GM12878 (cell line): ENCODE results near the gene MAST2. TPM values are rescaled to one million over a fixed set of nuclear protein-coding genes. Genes with fewer than 3 reads are reported as not detected.

Experiments
- HDGF ChIP-seq: fragments of 450-650 bp; IDR thresholded peaks from 2 replicates; pipeline ENCODE4 v1.6.1; 2016; ENCODE audit warnings: antibody characterized with exemption
- IRF4 ChIP-seq: IDR thresholded peaks from 2 replicates; pipeline ENCODE4 v1.6.1; 2011; ENCODE audit warnings: low read depth, low read length
- MTA2 ChIP-seq: fragments of 450-650 bp; IDR thresholded peaks from 2 replicates; pipeline ENCODE4 v1.6.1; 2016; ENCODE audit warnings: low read depth, mild to moderate bottlenecking, moderate library complexity
- MTA3 ChIP-seq: IDR thresholded peaks from 2 replicates; pipeline ENCODE4 v1.6.1; 2012; ENCODE audit warnings: low read length, inconsistent platforms, borderline replicate concordance
- TCF7 ChIP-seq: IDR thresholded peaks from 2 replicates; pipeline ENCODE4 v1.6.1; 2014; ENCODE audit warnings: antibody characterized with exemption, borderline replicate concordance
- ZNF24 ChIP-seq: fragments of 450-650 bp; IDR thresholded peaks from 2 replicates; pipeline ENCODE4 v1.6.1; 2017; ENCODE audit warnings: antibody characterized with exemption, mild to moderate bottlenecking
- polyA plus RNA-seq, 11 experiments: library from polyadenylated mRNA; depleted of rRNA in 4 of 11; unstranded in 6 of 11; stranded (reverse) in 5 of 11; fragments of >200 nt; fragmentation: Nextera tagmentation in 4 of 11; fragmentation: Illumina TruSeq in 1 of 11; extraction: Ambion mirVana in 4 of 11; extraction: Trizol in 1 of 11; gene quantifications; 1 replicate in 1 of 11; 2 replicates in 10 of 11; pipeline versions ENCODE4 v1.2.1 to v1.2.3, GENCODE V29; 2011 to 2016; ENCODE audit warnings: inconsistent platforms in 2 of 11, missing spikeins in 2 of 11, low read depth in 1 of 11
- total RNA-seq, 4 experiments: library from RNA; depleted of rRNA in 3 of 4; stranded (reverse); fragments of >200 nt in 3 of 4; fragmentation: Illumina TruSeq in 1 of 4; extraction: Trizol in 1 of 4; gene quantifications; 2 replicates each; pipeline versions ENCODE4 v1.2.1 to v1.2.3, GENCODE V29; 2013 to 2021
- TF ChIP-seq, protein P1 (sequence below), 3 experiments: IDR thresholded peaks in 2 of 3; conservative IDR thresholded peaks in 1 of 3; 2 replicates each; pipeline ENCODE4 v1.5.1; 2011; ENCODE audit warnings: low read depth in 3 of 3, low read length in 3 of 3, mild to moderate bottlenecking in 3 of 3, control low read depth in 2 of 3, moderate library complexity in 2 of 3, inconsistent platforms in 1 of 3, mixed read lengths in 1 of 3; ENCODE audit not compliant: control insufficient read depth in 2 of 3, insufficient read depth in 1 of 3; ENCODE audit errors: extremely low read depth in 1 of 3
- TF ChIP-seq, protein P2 (sequence below): fragments of 450-650 bp; IDR thresholded peaks from 2 replicates; pipeline ENCODE4 v1.6.1; 2017; ENCODE audit warnings: mild to moderate bottlenecking, moderate library complexity

MAST2 gene
- total and polyA plus RNA-seq, 10 of the 15 experiments (the other 5 are each of a cell fraction or from before 2014, with no cell fraction given), result 1.0 to 28.7 (median 13.8) TPM

DNA sequence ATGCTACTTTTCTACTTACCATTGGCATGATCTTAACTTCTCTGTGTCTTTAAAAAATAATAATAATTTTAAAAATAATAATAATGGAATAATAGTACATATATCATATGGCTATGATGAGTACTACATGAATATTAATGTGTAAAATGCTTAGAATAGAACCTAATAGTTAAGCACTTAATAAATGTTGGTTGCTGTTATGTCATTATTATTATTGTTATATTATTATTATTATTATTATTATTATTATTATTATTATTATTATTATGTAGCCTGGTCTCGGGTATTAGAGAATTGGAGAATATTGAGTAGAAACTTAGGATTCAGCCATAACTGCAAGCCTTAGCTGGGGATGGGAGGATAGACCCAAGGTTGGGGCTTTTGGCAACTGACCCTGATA is 108.2 kb downstream of the MAST2 start (continued):
- TF ChIP-seq MTA3, result no peak
- TF ChIP-seq ZNF24, result no peak
- TF ChIP-seq, protein P1, sequence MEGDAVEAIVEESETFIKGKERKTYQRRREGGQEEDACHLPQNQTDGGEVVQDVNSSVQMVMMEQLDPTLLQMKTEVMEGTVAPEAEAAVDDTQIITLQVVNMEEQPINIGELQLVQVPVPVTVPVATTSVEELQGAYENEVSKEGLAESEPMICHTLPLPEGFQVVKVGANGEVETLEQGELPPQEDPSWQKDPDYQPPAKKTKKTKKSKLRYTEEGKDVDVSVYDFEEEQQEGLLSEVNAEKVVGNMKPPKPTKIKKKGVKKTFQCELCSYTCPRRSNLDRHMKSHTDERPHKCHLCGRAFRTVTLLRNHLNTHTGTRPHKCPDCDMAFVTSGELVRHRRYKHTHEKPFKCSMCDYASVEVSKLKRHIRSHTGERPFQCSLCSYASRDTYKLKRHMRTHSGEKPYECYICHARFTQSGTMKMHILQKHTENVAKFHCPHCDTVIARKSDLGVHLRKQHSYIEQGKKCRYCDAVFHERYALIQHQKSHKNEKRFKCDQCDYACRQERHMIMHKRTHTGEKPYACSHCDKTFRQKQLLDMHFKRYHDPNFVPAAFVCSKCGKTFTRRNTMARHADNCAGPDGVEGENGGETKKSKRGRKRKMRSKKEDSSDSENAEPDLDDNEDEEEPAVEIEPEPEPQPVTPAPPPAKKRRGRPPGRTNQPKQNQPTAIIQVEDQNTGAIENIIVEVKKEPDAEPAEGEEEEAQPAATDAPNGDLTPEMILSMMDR (IDR thresholded peaks at IDR 0.05 in 2 of 3, conservative IDR thresholded peaks at IDR 0.05 in 1 of 3; ENCODE audit: control insufficient read depth in 2 of 3, extremely low read depth in 1 of 3, insufficient read depth in 1 of 3, low read depth in 3 of 3, low read length in 3 of 3), result no peak
- no peak for TF ChIP-seq HDGF
- TF ChIP-seq IRF4, result no peak
- no peak for TF ChIP-seq MTA2
- no peak for TF ChIP-seq TCF7
- TF ChIP-seq, protein P2, sequence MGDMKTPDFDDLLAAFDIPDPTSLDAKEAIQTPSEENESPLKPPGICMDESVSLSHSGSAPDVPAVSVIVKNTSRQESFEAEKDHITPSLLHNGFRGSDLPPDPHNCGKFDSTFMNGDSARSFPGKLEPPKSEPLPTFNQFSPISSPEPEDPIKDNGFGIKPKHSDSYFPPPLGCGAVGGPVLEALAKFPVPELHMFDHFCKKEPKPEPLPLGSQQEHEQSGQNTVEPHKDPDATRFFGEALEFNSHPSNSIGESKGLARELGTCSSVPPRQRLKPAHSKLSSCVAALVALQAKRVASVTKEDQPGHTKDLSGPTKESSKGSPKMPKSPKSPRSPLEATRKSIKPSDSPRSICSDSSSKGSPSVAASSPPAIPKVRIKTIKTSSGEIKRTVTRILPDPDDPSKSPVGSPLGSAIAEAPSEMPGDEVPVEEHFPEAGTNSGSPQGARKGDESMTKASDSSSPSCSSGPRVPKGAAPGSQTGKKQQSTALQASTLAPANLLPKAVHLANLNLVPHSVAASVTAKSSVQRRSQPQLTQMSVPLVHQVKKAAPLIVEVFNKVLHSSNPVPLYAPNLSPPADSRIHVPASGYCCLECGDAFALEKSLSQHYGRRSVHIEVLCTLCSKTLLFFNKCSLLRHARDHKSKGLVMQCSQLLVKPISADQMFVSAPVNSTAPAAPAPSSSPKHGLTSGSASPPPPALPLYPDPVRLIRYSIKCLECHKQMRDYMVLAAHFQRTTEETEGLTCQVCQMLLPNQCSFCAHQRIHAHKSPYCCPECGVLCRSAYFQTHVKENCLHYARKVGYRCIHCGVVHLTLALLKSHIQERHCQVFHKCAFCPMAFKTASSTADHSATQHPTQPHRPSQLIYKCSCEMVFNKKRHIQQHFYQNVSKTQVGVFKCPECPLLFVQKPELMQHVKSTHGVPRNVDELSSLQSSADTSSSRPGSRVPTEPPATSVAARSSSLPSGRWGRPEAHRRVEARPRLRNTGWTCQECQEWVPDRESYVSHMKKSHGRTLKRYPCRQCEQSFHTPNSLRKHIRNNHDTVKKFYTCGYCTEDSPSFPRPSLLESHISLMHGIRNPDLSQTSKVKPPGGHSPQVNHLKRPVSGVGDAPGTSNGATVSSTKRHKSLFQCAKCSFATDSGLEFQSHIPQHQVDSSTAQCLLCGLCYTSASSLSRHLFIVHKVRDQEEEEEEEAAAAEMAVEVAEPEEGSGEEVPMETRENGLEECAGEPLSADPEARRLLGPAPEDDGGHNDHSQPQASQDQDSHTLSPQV, result no peak
